ENCODE measurements around the gene ENG.

Gene ENG

DNA sequence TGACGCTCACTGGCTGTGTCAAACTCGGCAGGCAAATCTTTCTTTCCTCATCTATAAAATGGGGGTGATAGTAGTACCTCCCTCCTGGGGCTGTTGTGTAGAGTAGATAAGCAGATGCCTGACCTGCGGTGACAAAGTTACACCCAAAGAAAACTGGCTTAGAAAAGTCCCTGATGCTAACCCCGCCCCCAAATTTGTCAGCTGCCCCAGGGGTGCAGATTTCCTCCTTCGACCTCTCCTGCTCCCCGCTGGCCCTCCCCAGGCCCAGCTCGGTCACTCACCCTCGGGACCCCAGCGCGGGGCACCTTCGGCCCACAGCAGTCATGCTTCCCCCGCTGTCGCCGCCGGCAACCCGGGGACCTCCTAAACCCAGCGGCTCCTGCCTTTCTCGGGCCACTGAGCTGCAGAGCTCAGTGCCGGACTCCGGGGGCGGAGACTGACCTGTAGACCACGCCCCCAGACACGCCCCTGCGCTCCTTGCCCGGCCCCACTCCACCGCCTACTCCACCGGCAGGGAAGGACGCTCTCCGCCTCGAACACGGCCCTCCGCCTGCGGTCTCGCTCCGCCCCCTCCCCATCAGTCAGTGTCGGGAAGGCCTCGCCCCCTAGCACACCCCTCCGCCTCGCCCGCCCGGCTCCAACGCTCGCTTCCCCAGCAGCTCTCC lies 83.4 kb downstream of the ENG start:
- H3K36me3 ChIP-seq (ENCODE audit: control insufficient read depth in 2 of 2, insufficient read depth in 1 of 2, low read length in 2 of 2): no peaks in the 10 kb centered on the region
- H3K27ac ChIP-seq (ENCODE audit: extremely low read depth, low read depth, low read length): no peak overlapping the region
- CTCF ChIA-PET: interaction anchor here (0.6 to 1.6 kb wide), 8 partner anchors 12 to 267 kb away, joined by 3 to 12 read pairs (median 4); partner anchors contain the start of gene TOR2A
- H3K4me1 ChIP-seq (ENCODE audit: control insufficient read depth, insufficient read depth, low read length): no peaks in the 10 kb centered on the region
- H3K4me3 ChIP-seq (ENCODE audit: low read depth, low read length): peak overlapping the region; percentile 43
- no peaks in the 10 kb centered on the region for H3K9me3 ChIP-seq (ENCODE audit: control insufficient read depth, insufficient read depth, low read depth, low read length)
- POLR2A ChIA-PET: interaction anchor here (0.5 to 1.9 kb wide), 16 partner anchors 9 to 1259 kb away, joined by 3 to 10 read pairs (median 4); partner anchors contain the start of genes CDK9, ST6GALNAC4 and TOR2A
- 0 out of 2 replicates have a peak, but pooled peaks have one; percentile 18 for TF ChIP-seq ZBTB20 (tag by site-specific recombination; IDR thresholded peaks at IDR 0.05)
- TF ChIP-seq GLIS2 (tag by site-specific recombination; IDR thresholded peaks at IDR 0.05): peak; percentile 82; the same call in 1 of the 2 replicates
- peak; percentile 91 for TF ChIP-seq ZFHX2 (tag by site-specific recombination; conservative IDR thresholded peaks at IDR 0.05)
- TF ChIP-seq GLIS1 (tag by site-specific recombination; IDR thresholded peaks at IDR 0.05): peak; percentile 58
- TF ChIP-seq, protein P1, sequence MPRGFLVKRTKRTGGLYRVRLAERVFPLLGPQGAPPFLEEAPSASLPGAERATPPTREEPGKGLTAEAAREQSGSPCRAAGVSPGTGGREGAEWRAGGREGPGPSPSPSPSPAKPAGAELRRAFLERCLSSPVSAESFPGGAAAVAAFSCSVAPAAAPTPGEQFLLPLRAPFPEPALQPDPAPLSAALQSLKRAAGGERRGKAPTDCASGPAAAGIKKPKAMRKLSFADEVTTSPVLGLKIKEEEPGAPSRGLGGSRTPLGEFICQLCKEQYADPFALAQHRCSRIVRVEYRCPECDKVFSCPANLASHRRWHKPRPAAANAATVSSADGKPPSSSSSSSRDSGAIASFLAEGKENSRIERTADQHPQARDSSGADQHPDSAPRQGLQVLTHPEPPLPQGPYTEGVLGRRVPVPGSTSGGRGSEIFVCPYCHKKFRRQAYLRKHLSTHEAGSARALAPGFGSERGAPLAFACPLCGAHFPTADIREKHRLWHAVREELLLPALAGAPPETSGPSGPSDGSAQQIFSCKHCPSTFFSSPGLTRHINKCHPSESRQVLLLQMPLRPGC (tag by site-specific recombination; IDR thresholded peaks at IDR 0.05): no peak
- TF ChIP-seq HOXC10 (CRISPR knock-in tag; IDR thresholded peaks at IDR 0.05): no peak
- TF ChIP-seq ZNF335 (tag by site-specific recombination; conservative IDR thresholded peaks at IDR 0.05): peak; percentile 86
- peak; percentile 73; the same call in 1 of the 2 replicates for TF ChIP-seq ZEB2 (tag by site-specific recombination; IDR thresholded peaks at IDR 0.05)
- TF ChIP-seq, protein P2, sequence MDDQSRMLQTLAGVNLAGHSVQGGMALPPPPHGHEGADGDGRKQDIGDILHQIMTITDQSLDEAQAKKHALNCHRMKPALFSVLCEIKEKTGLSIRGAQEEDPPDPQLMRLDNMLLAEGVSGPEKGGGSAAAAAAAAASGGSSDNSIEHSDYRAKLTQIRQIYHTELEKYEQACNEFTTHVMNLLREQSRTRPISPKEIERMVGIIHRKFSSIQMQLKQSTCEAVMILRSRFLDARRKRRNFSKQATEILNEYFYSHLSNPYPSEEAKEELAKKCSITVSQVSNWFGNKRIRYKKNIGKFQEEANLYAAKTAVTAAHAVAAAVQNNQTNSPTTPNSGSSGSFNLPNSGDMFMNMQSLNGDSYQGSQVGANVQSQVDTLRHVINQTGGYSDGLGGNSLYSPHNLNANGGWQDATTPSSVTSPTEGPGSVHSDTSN (CRISPR knock-in tag; IDR thresholded peaks at IDR 0.05): peak; percentile 86; the same call in 1 of the 2 replicates
- TF ChIP-seq ZBTB17 (tag by site-specific recombination; IDR thresholded peaks at IDR 0.05): peak; percentile 70
- TF ChIP-seq EGR2 (tag by site-specific recombination; IDR thresholded peaks at IDR 0.05; ENCODE audit: low read depth): peak; percentile 89
- TF ChIP-seq, protein P3, sequence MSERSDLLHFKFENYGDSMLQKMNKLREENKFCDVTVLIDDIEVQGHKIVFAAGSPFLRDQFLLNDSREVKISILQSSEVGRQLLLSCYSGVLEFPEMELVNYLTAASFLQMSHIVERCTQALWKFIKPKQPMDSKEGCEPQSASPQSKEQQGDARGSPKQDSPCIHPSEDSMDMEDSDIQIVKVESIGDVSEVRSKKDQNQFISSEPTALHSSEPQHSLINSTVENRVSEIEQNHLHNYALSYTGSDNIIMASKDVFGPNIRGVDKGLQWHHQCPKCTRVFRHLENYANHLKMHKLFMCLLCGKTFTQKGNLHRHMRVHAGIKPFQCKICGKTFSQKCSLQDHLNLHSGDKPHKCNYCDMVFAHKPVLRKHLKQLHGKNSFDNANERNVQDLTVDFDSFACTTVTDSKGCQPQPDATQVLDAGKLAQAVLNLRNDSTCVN (tag by site-specific recombination; optimal IDR thresholded peaks at IDR 0.05): peak; percentile 52
- TF ChIP-seq ZNF610 (tag by site-specific recombination; IDR thresholded peaks at IDR 0.05; ENCODE audit: borderline replicate concordance): peak; percentile 53; the same call in 1 of the 2 replicates
- TF ChIP-seq SP7 (tag by site-specific recombination; IDR thresholded peaks at IDR 0.05): 0 out of 2 replicates have a peak, but pooled peaks have one; percentile 43
- no peak for TF ChIP-seq HOXA7 (CRISPR knock-in tag; IDR thresholded peaks at IDR 0.05; ENCODE audit: borderline replicate concordance)
- TF ChIP-seq, protein P4, sequence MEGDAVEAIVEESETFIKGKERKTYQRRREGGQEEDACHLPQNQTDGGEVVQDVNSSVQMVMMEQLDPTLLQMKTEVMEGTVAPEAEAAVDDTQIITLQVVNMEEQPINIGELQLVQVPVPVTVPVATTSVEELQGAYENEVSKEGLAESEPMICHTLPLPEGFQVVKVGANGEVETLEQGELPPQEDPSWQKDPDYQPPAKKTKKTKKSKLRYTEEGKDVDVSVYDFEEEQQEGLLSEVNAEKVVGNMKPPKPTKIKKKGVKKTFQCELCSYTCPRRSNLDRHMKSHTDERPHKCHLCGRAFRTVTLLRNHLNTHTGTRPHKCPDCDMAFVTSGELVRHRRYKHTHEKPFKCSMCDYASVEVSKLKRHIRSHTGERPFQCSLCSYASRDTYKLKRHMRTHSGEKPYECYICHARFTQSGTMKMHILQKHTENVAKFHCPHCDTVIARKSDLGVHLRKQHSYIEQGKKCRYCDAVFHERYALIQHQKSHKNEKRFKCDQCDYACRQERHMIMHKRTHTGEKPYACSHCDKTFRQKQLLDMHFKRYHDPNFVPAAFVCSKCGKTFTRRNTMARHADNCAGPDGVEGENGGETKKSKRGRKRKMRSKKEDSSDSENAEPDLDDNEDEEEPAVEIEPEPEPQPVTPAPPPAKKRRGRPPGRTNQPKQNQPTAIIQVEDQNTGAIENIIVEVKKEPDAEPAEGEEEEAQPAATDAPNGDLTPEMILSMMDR (tag by site-specific recombination; IDR thresholded peaks at IDR 0.05): no peak
- TF ChIP-seq KLF9 (tag by site-specific recombination; IDR thresholded peaks at IDR 0.05; ENCODE audit: low read depth): peak; percentile 99
- no peak for TF ChIP-seq ZNF2 (tag by site-specific recombination; IDR thresholded peaks at IDR 0.05)
- TF ChIP-seq, protein P5, sequence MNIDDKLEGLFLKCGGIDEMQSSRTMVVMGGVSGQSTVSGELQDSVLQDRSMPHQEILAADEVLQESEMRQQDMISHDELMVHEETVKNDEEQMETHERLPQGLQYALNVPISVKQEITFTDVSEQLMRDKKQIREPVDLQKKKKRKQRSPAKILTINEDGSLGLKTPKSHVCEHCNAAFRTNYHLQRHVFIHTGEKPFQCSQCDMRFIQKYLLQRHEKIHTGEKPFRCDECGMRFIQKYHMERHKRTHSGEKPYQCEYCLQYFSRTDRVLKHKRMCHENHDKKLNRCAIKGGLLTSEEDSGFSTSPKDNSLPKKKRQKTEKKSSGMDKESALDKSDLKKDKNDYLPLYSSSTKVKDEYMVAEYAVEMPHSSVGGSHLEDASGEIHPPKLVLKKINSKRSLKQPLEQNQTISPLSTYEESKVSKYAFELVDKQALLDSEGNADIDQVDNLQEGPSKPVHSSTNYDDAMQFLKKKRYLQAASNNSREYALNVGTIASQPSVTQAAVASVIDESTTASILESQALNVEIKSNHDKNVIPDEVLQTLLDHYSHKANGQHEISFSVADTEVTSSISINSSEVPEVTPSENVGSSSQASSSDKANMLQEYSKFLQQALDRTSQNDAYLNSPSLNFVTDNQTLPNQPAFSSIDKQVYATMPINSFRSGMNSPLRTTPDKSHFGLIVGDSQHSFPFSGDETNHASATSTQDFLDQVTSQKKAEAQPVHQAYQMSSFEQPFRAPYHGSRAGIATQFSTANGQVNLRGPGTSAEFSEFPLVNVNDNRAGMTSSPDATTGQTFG (tag by site-specific recombination; IDR thresholded peaks at IDR 0.05; ENCODE audit: borderline replicate concordance): no peak
- TF ChIP-seq, protein P6, sequence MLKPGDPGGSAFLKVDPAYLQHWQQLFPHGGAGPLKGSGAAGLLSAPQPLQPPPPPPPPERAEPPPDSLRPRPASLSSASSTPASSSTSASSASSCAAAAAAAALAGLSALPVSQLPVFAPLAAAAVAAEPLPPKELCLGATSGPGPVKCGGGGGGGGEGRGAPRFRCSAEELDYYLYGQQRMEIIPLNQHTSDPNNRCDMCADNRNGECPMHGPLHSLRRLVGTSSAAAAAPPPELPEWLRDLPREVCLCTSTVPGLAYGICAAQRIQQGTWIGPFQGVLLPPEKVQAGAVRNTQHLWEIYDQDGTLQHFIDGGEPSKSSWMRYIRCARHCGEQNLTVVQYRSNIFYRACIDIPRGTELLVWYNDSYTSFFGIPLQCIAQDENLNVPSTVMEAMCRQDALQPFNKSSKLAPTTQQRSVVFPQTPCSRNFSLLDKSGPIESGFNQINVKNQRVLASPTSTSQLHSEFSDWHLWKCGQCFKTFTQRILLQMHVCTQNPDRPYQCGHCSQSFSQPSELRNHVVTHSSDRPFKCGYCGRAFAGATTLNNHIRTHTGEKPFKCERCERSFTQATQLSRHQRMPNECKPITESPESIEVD (tag by site-specific recombination; IDR thresholded peaks at IDR 0.05): no peak
- TF ChIP-seq, protein P7, sequence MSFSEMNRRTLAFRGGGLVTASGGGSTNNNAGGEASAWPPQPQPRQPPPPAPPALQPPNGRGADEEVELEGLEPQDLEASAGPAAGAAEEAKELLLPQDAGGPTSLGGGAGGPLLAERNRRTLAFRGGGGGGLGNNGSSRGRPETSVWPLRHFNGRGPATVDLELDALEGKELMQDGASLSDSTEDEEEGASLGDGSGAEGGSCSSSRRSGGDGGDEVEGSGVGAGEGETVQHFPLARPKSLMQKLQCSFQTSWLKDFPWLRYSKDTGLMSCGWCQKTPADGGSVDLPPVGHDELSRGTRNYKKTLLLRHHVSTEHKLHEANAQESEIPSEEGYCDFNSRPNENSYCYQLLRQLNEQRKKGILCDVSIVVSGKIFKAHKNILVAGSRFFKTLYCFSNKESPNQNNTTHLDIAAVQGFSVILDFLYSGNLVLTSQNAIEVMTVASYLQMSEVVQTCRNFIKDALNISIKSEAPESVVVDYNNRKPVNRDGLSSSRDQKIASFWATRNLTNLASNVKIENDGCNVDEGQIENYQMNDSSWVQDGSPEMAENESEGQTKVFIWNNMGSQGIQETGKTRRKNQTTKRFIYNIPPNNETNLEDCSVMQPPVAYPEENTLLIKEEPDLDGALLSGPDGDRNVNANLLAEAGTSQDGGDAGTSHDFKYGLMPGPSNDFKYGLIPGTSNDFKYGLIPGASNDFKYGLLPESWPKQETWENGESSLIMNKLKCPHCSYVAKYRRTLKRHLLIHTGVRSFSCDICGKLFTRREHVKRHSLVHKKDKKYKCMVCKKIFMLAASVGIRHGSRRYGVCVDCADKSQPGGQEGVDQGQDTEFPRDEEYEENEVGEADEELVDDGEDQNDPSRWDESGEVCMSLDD (tag by site-specific recombination; IDR thresholded peaks at IDR 0.05): 0 out of 2 replicates have a peak, but pooled peaks have one; percentile 20
- peak; percentile 98 for TF ChIP-seq SP3 (tag by site-specific recombination; IDR thresholded peaks at IDR 0.05)
- TF ChIP-seq SP2 (tag by site-specific recombination; IDR thresholded peaks at IDR 0.05): peak; percentile 95

Measured in HEK293 (cell line).